ENCODE data around the gene PRR29.

DNA sequence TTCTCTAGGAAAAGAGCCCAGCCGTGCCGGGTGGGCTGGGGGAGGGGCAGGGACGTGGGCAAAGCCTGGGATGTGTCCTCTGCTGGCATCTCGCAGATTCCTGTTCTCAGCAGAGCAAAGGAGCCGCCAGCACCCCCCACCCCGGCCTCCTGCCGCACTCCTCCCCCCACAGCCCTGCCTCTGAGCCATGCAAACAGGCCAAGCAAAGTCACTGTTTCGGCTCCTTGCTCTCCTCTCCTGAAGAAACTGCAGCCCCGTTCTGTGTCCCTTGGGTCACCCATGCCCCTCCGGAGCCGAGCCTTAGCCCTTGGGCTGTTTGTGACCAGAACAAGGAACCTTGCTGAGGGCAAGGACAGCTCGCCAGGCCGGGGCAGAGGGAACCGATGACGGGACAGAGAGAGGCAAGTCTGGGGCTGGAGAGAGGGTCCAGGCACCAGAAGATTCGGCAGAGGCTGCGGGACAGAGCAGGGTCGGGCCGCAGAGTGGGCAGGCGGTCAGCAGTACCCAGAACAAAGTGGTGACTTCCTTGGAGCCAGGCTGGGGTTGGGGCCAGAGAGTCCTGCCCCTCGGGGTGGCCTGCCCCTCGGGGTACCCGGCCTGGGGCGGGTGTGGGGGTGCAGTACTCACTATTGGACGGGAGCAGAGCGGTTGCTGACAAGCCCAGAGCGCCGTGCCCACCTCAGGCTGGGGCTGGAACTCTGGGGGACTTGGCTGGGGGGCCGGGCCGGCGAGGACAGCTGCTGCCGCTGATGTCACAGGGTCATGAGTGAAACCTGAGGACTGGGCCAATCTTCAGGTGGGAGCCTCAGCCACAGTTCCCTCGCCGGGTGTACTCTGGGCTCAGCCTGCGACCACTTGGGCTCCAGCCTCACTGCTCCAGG, 9.2 kb upstream of the PRR29 start:
- TF ChIP-seq, protein P1, sequence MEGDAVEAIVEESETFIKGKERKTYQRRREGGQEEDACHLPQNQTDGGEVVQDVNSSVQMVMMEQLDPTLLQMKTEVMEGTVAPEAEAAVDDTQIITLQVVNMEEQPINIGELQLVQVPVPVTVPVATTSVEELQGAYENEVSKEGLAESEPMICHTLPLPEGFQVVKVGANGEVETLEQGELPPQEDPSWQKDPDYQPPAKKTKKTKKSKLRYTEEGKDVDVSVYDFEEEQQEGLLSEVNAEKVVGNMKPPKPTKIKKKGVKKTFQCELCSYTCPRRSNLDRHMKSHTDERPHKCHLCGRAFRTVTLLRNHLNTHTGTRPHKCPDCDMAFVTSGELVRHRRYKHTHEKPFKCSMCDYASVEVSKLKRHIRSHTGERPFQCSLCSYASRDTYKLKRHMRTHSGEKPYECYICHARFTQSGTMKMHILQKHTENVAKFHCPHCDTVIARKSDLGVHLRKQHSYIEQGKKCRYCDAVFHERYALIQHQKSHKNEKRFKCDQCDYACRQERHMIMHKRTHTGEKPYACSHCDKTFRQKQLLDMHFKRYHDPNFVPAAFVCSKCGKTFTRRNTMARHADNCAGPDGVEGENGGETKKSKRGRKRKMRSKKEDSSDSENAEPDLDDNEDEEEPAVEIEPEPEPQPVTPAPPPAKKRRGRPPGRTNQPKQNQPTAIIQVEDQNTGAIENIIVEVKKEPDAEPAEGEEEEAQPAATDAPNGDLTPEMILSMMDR (conservative IDR thresholded peaks at IDR 0.05 in 1 of 2, IDR thresholded peaks at IDR 0.05 in 1 of 2; ENCODE audit: extremely low read depth in 1 of 2, insufficient read depth in 1 of 2, low read depth in 1 of 2, low read length in 2 of 2): no peak
- no peak for TF ChIP-seq EZH2 (IDR thresholded peaks at IDR 0.05; ENCODE audit: borderline replicate concordance, low read length)
